ENCODE data around the gene ADAMTS8. TPM values are rescaled to one million over a fixed set of nuclear protein-coding genes. Genes with fewer than 3 reads are reported as not detected.

The ADAMTS8 gene
- total RNA-seq, 1 donor, result not detected

GRCh38 chr11:130431801-130432200, 3.4 kb upstream of the ADAMTS8 start:
- H3K4me3 ChIP-seq (ENCODE audit: insufficient read depth, low read length), result peak overlapping the region; percentile 37

GRCh38 chr11:130431331-130431773, 2.9 kb upstream of the ADAMTS8 start:
- Histone ChIP-seq H3K4me1 (ENCODE audit: insufficient read depth, low read length) (peaks cover 25% of the 10 kb centered on the region), H3K79me2 (ENCODE audit: insufficient read depth, low read length) (no peaks in the 10 kb centered on the region), H3K27ac (ENCODE audit: low read depth, low read length) (no peak overlapping the region), H3K27me3 (ENCODE audit: insufficient read depth, low read length) (peaks cover 40% of the 10 kb centered on the region), H3K4me3 (ENCODE audit: insufficient read depth, low read length) (peak overlapping the region; percentile 37), H3K4me2 (ENCODE audit: insufficient read depth, low read length) (peak overlapping the region; percentile 74), H2AFZ (ENCODE audit: low read length) (no peak overlapping the region), H3K9me3 (ENCODE audit: low read depth, low read length) (no peaks in the 10 kb centered on the region), H4K20me1 (ENCODE audit: insufficient read depth, low read length) (peaks cover 6% of the 10 kb centered on the region), H3K36me3 (ENCODE audit: insufficient read depth, low read length) (no peaks in the 10 kb centered on the region)
- TF ChIP-seq CTCF (IDR thresholded peaks at IDR 0.05; ENCODE audit: extremely low read depth, low read depth, low read length), result peak; percentile 70
- peak; percentile 96 for DNase-seq (ENCODE audit: insufficient read length, low spot score, missing footprints)

More at GRCh38 chr11:130431801-130432200, 3.4 kb upstream of the ADAMTS8 start:
- Histone ChIP-seq H3K4me1 (ENCODE audit: insufficient read depth, low read length) (peaks cover 25% of the 10 kb centered on the region), H3K79me2 (ENCODE audit: insufficient read depth, low read length) (no peaks in the 10 kb centered on the region), H3K9me3 (ENCODE audit: low read depth, low read length) (no peaks in the 10 kb centered on the region), H2AFZ (ENCODE audit: low read length) (no peak overlapping the region), H3K27me3 (ENCODE audit: insufficient read depth, low read length) (peaks cover 35% of the 10 kb centered on the region), H3K4me2 (ENCODE audit: insufficient read depth, low read length) (peak overlapping the region; percentile 74), H4K20me1 (ENCODE audit: insufficient read depth, low read length) (peaks cover 6% of the 10 kb centered on the region), H3K27ac (ENCODE audit: low read depth, low read length) (no peak overlapping the region), H3K36me3 (ENCODE audit: insufficient read depth, low read length) (no peaks in the 10 kb centered on the region)
- DNase-seq (ENCODE audit: insufficient read length, low spot score, missing footprints), result peak; percentile 71
- TF ChIP-seq CTCF (IDR thresholded peaks at IDR 0.05; ENCODE audit: extremely low read depth, low read depth, low read length), result no peak

GRCh38 chr11:130429983-130430382, 1.6 kb upstream of the ADAMTS8 start:
- TF ChIP-seq CTCF (IDR thresholded peaks at IDR 0.05; ENCODE audit: extremely low read depth, low read depth, low read length), result no peak
- no peak overlapping the region for H3K27ac ChIP-seq (ENCODE audit: low read depth, low read length)
- H3K4me1 ChIP-seq (ENCODE audit: insufficient read depth, low read length), result peaks cover 14% of the 10 kb centered on the region
- H3K79me2 ChIP-seq (ENCODE audit: insufficient read depth, low read length), result no peaks in the 10 kb centered on the region
- peaks cover 52% of the 10 kb centered on the region for H3K27me3 ChIP-seq (ENCODE audit: insufficient read depth, low read length)
- H4K20me1 ChIP-seq (ENCODE audit: insufficient read depth, low read length), result peaks cover 6% of the 10 kb centered on the region
- no peaks in the 10 kb centered on the region for H3K36me3 ChIP-seq (ENCODE audit: insufficient read depth, low read length)
- H3K4me2 ChIP-seq (ENCODE audit: insufficient read depth, low read length), result no peak overlapping the region
- H3K9me3 ChIP-seq (ENCODE audit: low read depth, low read length), result no peaks in the 10 kb centered on the region
- peak; percentile 4 for DNase-seq (ENCODE audit: insufficient read length, low spot score, missing footprints)
- no peak overlapping the region for H3K4me3 ChIP-seq (ENCODE audit: insufficient read depth, low read length)
- H2AFZ ChIP-seq (ENCODE audit: low read length), result no peak overlapping the region

- Histone ChIP-seq H3K4me1 (ENCODE audit: insufficient read depth, low read length) (peaks cover 14% of the 10 kb centered on the region), H3K4me3 (ENCODE audit: insufficient read depth, low read length) (peak overlapping the region; percentile 57), H3K27me3 (ENCODE audit: insufficient read depth, low read length) (peaks cover 59% of the 10 kb centered on the region), H3K9me3 (ENCODE audit: low read depth, low read length) (no peaks in the 10 kb centered on the region), H3K27ac (ENCODE audit: low read depth, low read length) (no peak overlapping the region), H3K4me2 (ENCODE audit: insufficient read depth, low read length) (no peak overlapping the region), H3K79me2 (ENCODE audit: insufficient read depth, low read length) (no peaks in the 10 kb centered on the region), H3K36me3 (ENCODE audit: insufficient read depth, low read length) (no peaks in the 10 kb centered on the region), H4K20me1 (ENCODE audit: insufficient read depth, low read length) (peaks cover 6% of the 10 kb centered on the region), H2AFZ (ENCODE audit: low read length) (no peak overlapping the region)
- peak; percentile 73 for DNase-seq (ENCODE audit: insufficient read length, low spot score, missing footprints)
- no peak for TF ChIP-seq CTCF (IDR thresholded peaks at IDR 0.05; ENCODE audit: extremely low read depth, low read depth, low read length)
These were observed 792 bp upstream of the ADAMTS8 start for GRCh38 chr11:130429120-130429681.

Measured in osteoblast (primary cell).